Superior temporal gyrus (tissue), 1 donor: Measurements from ENCODE around the gene EPB41L4A.

ENCODE experiments used
- DNase-seq: peaks from one replicate; pipeline ENCODE4 v3.0.0-alpha.2; 2016; ENCODE audit errors: extremely low spot score

Gene EPB41L4A

DNA sequence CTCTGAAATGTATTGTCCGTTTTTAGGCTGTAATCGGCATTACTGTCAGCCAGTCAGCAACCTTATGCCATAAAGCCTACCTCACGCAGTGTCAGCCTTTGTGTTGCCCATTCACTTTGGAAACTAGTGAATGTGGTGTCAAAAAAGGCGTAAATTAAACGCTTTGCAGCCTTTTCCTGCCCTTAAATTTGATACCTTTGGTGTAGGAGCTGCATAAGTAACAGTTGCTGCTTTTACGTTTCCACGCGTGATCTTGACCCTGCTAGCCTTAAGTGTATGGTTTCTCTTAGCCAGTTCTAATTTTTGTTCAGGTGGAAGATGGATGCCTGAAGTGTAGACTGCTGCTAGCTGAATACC lies 257.7 kb downstream of the EPB41L4A start:
- DNase-seq, result no peak

DNA sequence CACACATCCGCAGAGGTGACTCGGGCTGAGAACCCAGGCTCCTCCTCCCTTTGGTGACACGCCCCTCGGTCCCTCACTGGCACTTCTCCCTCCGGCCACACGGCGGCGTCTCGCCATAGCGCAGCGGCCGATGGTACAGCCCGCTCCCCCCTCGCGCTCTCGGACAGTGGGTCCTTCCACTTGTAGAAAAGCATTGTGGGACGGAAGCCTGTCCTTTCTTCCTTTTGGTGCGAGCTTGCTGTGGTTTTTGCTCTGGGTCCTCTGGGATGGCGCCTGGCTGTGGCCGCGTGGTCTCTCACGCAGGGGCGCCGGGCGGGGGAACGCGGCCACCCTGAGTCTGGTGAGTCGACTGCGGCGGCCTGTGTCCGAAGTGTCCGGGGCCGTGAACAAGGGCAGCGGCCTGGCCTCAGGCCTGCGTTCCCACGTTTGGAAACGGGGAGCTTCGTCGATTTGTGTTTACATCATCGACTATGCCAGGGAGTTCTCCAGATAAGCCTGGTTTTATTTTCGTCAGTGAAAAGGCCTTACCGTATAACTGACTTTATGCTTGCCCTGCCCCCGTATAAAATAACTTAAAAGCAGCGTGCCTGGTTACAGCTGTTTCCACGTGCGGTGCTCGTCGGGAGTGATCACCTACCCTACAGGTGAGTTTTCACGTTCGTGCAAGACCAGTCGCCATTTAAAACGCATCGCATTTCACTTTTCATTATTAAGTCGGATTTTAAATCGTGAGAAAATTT lies 258.3 kb downstream of the EPB41L4A start:
- peak; percentile 95 for DNase-seq

DNA sequence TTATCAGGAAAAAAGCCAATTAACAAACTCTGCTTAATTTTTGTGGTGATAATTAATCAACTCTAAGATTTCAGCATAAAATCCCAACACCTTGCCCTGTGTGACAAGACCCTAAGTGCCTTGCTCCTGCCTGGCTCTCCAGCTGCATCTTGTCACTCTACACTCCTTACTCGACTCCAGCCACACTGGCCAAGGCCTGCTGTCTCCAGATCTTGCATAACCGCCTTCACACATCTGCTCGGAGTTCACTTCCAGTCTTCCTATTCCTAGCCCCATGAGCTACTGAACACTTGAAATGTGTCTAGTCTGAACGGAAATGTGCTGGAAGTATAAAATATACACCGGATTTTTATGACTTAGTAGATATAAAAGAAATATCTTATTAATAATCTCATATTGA lies 259.6 kb downstream of the EPB41L4A start:
- DNase-seq, result no peak

DNA sequence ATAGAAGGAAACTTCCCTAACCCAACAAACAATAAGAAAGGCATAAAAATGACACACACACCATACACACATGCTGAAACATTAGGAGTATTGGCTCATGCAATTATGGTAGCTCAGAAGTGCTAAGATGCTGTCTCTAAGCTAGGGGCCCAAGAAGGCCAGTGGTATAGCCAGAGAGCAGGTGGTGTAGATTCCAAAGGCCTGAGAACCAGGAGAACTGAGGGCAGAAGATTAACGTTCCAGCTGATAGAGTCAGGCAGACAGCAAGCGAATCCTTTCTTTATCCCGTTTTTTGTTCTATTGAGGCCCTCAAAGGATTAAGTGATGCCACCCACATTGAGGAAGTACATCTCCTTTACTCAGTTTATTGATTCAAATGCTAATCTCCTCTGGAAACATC lies 262.9 kb downstream of the EPB41L4A start:
- DNase-seq, result no peak

DNA sequence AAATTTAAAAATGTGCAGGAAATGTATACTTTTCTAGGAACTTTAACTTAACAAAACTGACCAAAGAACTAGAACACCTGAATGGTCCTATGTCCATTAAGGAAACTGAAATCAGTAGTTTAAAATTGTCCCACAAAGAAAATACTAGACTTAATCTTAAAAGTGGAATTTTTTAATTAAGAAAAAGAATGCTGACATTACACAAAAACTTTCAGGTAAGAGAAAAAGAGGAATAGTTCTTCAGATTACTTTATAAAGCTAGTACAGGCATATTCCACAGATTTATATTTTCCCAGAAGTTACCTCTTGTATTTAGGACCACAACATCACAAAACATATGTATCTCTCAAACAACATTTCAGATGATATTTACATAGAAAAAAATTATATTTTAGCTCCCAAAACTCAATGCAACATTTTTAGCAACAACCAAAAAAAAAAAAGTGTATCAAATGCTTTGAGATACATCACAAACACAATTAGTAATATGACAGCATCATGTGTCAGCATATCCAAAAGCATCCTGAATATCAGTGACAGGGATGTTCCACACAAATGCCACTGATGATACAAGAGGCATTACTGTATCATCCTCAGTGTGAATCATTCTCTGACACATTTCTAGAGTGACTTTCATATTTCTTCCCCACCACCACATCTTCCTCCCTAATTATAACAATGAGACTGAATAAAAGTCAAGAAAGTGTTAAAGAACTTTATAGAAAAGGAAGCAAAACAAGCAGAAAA lies 264.0 kb downstream of the EPB41L4A start:
- DNase-seq, result no peak

DNA sequence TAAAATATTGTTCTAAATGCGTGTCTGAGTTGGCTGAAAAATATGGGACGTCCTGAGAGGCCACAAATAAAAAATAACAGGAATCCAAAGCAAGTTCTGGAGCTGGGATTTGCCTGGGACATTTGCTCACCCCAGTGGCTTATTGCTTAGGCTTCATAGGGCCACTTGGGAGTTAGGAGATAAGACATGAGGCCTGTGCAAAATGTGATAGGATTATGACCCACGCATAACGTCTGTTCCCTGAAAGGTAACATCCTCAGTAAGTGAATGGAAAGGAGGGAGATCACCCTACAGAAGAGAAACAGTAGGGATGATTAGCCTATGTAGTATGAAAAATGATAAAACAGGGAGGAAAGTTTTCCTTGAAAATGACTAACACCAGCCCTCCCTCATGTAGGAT lies 269.4 kb downstream of the EPB41L4A start:
- no peak for DNase-seq

DNA sequence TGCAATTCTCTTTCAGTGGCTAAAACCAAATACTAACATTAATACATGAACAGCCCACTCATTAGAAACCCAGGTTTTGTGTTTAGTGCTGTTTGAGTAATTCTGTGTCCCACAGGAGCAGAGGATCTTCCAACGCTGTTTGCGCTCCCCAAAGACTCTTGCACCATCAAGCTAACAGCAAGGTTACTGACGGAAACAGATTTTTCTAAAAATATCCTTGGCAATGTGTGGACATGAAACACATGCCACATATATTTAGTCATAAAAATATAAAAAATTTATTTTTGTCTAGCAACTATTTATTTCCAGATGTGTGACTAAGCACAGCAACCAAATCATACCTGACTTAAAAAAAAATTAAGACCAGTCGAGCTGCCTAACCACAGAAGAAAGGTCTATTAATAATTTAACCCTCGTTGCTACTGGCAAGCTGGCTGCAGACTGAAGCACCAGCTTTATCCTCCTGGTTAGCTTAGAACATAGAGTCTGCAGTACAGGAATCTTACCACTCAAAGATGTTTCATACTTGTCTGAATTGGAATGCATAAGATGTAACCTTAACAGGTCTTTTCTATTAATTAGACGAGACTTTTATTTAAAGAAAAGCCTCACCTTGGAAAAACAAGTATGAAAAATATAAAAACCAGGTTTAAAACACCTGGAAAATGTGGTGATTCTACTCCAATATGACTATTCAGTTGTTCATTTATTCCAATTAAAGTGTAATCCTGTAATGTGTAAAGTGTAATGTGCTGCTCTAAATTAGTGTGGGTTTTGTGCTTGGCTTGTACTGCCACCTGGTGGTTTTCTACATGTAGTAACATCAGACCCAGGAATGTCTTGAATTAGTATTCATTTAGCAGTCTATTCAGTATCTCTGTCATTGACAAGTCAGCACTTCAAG lies 272.5 kb downstream of the EPB41L4A start:
- peak; percentile 94 for DNase-seq

DNA sequence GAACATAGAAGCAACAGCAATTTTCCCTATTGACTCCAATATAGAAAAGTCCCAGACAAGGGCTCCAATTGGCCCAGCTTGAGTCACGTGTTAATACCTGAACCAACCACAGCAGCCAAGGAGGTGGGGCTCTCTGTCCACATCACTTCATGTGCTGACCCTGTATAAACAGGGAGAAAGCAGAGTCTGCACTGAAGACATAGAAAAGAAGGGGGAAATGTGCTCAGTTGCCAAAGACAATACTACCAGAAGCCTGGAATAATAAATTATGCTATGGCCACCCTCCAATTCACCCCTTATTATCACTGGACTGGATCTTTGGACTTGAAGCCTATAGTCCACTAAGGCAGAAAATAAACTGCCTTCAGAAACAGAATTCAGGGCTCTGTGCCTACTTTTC lies 275.4 kb downstream of the EPB41L4A start:
- no peak for DNase-seq

DNA sequence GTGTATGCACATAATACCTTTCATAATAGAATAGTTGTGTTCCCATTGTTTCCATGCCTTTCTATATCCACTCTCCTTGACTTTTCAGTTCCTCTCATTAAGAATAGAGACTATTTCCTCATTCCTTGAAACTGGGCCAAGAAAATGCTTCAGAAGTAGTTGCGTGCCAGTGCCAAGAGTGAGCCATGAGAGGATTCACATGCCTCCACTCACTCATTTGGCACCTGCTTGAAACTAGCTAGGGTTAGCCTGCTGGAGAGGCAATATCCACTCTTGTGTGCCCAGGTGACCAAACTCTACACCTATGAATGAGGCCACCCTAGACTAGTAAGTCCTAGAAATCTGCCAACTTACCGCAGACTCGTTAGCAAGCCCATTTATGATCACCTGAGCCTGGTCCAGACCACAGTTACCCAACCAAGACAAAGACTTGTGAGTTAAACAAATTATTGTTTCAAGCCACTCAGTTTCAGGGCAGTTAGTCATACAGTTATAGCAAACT lies 276.3 kb downstream of the EPB41L4A start:
- no peak for DNase-seq

DNA sequence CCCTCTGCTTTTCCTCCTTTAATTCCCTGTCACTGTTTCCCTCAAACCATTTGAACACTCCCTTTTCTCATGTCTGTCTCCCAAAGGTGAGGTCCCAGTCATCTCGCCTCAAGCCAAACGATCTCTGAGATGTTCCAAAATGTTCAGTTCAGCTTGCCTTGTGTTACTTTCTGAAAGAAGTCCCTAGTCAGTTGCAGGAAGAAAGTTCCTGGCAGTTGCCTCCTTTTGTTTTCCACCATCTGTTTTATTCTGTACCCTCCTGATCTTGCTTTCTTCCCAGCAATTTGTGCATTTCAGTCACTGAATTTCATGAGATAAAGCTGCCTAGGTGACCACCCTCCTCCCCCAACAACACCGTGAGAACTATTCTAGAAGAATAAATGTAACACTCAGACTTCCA lies 277.5 kb downstream of the EPB41L4A start:
- no peak for DNase-seq

DNA sequence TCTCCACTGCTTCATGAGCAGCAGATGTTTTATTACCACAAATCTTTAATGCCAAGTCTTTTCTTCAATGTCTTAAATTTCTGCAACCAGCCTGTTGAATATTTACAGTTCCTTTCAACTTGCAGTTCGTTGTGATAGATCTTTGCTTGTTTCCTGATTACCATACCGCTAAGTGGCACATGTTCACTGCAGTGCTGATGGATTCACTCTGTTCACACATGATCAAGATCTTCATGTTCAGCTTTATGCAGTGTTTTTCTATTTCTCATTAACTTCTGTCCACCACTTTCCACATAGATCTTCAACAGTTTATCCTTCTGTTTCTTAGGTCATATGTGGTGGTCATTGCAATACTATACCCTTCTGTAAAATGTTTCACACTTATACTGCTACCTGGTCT lies 280.6 kb downstream of the EPB41L4A start:
- no peak for DNase-seq

DNA sequence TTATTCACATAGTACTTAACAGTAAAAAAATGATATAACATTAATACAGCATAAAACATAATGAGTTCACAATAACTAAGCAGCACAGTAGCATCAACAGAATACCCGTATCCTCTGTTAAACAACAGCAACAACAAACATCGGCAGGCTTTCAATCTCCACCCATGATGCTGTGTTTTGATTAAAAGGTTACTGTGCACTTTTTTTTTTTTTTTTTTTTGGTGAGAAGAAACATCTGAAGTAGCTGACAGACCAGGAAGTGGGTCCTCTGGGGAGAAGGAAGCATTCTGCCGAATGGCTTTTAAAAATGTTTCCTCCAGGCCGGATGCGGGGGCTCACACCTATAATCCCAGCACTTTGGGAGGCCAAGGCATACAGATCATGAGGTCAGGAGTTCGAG lies 282.3 kb downstream of the EPB41L4A start:
- DNase-seq, result no peak

DNA sequence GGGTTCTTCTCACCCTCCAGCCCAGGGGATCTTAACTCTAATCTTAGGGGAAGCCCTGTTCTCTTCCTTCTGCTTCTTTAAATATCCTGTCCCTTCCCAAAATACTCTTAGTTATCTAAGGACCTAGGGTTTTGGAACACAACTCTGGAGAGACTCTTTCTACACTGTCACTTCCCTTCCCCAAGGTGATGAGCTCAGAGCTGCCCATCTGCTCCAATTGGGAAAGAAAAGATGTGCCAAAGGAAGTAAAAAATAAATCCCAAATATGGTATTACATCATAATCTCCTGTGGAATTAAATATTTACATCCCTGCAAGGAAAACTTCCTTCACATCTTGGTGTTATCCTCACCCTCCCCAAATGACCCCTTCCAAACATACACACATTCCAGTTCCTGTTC lies 291.2 kb downstream of the EPB41L4A start:
- peak; percentile 50 for DNase-seq

DNA sequence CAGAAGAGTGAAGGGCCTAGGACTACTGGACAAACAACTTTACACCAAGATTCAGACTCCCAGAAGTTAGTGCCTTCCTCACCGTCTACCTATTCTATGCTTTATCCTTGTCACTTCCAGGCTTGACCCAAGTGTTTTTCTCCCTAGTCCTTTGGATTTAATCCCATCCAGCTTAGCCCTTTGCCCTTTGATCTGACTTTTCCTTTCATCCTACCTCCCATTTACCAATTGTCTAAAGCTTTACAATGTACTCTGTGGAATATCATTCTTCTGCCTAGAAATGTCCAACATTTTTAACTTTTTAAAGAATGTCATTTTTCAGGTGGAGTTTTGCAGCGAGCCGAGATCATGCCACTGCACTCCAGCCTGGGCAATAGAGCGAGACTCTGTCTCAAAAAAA lies 292.1 kb downstream of the EPB41L4A start:
- DNase-seq, result no peak

DNA sequence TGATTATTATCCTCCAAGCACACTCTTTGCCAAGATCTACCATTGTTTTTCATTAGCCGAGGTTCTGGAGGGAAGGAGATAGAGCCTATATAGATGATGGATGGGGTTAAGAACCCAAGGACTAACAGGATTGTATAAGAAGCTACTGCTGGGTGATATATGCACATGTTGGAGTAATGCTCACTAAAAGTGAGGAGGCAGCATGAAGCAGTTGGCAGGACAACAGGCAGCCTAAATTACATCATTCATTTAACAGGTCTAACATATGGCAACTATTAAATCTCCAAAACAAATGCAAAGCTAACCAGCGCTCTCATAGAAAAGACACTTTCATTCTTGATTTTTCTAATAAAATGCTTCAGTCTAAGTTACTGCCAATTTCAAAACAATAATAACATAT lies 293.2 kb downstream of the EPB41L4A start:
- peak; percentile 46 for DNase-seq

DNA sequence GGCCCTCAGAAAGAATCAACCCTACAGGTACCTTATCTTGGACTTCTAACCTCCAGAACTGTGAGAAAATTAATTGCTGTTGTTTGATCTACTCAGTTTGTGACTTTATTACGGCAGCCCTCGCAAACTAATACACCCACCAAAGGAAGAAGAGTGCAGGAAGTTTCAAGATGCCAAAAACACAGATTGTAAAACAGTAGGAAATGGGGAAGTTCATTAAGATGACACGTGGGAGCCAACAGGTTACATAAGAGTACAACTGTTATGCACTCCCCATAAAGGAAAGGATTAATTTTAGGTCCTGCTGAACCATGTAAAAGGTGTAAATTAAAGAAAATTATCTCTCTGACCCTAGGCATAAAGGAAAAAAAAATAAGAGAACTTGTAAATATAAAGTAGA lies 294.3 kb downstream of the EPB41L4A start:
- DNase-seq, result no peak

DNA sequence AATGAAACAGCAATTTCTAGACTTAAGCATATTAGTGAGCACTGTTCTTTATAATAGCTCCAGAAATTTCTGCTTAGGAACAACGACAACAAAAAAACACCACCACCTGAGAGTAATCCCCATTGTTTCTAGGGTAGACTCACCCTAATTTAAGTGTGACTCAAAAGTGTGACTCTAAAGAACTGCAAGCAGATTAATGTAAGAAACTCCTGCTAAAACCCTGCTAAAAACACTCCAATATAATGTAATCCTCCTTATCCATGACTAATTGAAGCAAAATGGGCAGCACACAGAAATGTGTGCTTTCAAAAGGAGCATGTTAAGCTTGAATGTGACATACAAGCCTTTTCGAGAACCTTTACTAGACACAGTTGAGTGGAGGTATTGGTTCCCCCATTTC lies 296.0 kb downstream of the EPB41L4A start:
- no peak for DNase-seq

DNA sequence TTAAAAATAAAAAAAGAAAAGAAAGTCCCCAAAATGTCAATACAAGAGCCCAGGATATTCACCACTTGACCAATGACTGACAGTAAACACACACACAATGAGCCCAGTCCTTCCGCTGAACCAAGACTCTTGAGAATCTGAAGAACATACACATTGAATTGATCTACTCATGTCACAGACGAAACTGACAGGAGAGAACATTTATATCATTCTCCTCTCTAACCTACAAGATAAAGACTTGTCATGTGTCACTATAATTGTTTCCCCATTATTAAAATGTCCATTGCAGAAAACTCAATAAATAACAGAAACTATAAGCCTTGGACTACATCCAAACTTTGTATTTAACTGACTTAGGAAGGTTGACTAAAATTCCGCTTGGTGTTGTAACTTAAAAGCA lies 296.7 kb downstream of the EPB41L4A start:
- DNase-seq, result no peak

DNA sequence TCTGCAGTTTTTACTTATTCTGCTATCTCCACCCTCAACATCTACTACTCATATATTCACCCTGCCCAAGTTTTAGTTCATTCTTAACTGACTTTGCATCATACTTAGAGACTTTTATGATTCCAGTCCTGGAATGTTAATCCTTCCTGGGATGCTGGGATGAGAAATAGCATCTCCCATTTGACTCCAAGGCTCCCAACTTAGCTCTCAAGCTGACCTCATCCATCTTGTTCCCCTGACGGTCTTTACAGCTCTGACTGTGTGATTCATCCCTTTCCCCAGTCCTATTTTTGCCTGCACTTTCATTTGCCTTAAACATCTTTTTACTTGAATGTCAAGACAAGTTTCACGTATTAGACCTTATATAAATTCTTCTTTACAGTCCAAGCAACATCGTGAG lies 297.8 kb downstream of the EPB41L4A start:
- no peak for DNase-seq

DNA sequence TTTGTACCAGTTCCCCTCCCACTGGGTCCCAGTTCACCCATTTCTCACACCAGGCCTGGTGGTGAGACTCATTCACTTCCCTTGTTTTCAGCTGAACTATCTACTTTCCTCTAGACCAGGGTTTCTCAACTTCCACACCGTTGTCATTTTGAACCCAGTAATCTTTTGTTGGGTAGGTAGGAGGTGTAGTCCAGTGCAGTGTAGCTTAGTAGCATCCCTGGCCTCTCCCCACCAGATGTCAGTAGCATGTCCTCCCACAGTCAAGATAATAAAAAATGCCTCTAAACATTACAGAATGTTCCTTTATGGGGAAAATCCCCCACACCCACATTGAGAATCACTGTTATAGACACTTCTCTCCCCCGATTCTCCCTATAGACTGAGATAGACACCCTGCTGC lies 299.1 kb downstream of the EPB41L4A start:
- no peak for DNase-seq

DNA sequence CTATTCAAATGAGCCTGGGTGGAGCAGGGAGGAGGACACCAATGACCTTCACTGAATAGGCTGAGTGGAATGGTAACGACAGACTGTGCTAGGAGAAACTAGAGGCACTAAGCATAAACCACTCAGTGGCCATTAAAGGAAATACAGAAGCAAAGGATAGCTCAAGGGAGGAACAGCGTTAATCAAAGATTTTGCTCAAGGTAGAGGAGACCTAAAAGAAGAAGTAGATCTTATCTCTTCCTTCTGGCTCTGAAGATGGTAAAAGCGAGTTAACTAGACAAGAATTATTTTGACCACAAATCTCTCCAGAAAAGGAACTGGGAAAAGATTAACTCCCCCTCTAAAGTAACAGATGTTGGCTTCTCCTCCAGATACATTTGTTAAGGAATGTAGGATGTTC lies 299.6 kb downstream of the EPB41L4A start:
- DNase-seq, result no peak

DNA sequence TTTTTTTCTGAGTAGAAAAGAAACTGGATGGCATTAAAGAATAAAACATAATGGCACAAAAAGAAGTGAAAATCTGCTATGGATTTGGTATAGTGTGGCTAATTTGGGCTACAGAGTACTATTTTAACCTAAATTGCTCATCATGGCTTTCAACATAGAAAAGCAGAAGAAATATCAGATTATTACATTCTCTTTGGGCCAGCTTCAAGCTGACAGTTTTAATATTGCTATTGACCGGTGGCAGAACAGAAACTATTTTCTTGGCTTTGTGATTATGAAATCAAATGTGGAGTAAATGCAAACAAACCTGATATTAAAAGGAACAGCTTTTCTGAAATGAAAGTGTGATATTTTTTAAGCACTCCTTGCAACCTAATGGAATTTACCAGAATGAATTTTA lies 301.5 kb downstream of the EPB41L4A start:
- DNase-seq, result no peak
